Panc1 (cell line): ENCODE data around the gene PANX3.

Experiments used
- CTCF ChIP-seq: fragments of 450-650 bp; IDR thresholded peaks from 2 replicates; pipeline ENCODE4 v1.5.1; 2017; ENCODE audit warnings: mild to moderate bottlenecking
- POLR2AphosphoS5 ChIP-seq: IDR thresholded peaks from 2 replicates; pipeline ENCODE4 v1.6.1; 2012; ENCODE audit warnings: mild to moderate bottlenecking, low read depth, low read length, moderate library complexity
- REST ChIP-seq, 2 experiments: IDR thresholded peaks; 2 replicates each; pipeline ENCODE4 v1.6.1; 2011 to 2012; ENCODE audit warnings: low read depth in 2 of 2, control low read depth in 1 of 2, low read length in 1 of 2, mild to moderate bottlenecking in 1 of 2, moderate library complexity in 1 of 2; ENCODE audit not compliant: insufficient read depth in 1 of 2
- SIN3A ChIP-seq: IDR thresholded peaks from 2 replicates; pipeline ENCODE4 v1.6.1; 2012; ENCODE audit warnings: low read depth, mild to moderate bottlenecking, low read length, moderate library complexity, borderline replicate concordance; ENCODE audit not compliant: insufficient read depth
- TCF7L2 ChIP-seq: IDR thresholded peaks from 2 replicates; pipeline ENCODE4 v1.6.1; 2011; ENCODE audit warnings: mild to moderate bottlenecking, low read depth, low read length, inconsistent platforms

DNA sequence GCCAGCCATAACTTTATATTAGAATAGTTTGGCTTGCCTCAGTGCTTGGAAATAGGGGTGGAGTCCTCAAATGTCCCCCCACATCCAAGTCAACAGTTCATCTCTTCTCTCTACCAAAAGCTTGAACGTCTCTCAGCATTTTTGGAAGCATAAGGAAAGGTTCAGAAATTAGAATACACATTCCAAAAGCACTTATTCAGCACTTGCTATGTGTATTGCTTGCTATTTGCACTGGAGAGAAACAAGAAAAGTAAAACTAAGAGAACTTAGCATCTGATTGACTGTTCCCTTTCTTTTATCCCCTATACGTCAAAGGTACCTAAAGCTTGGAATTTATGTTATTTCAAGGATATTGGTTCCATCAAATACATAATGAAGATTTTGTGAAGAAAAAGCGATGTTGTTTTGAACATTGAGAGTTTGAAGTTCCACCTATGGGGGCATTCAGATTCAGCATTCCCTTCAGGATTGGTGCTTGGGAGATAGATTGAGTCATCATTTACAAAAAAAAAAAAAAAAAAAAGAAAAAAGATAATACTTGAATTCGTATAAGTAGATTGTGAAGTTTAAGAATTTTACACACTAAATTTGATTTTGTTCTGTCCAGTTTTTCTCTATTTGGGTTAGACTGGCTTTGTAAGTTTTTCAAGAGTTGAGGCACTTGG is 12.8 kb downstream of the PANX3 start:
- no peak for TF ChIP-seq CTCF
- TF ChIP-seq POLR2AphosphoS5, result no peak
- no peak for TF ChIP-seq REST (IDR thresholded peaks at IDR 0.05; ENCODE audit: insufficient read depth in 1 of 2, low read depth in 2 of 2, low read length in 1 of 2)
- TF ChIP-seq SIN3A, result no peak
- TF ChIP-seq TCF7L2, result no peak
